ENCODE results near the gene SLC46A2. TPM values are rescaled to one million over a fixed set of nuclear protein-coding genes. Genes with fewer than 3 reads are reported as not detected.

The SLC46A2 gene
- polyA plus RNA-seq, 1 donor (not counting 4 experiments of a cell fraction or from before 2014, with no cell fraction given) = not detected

DNA sequence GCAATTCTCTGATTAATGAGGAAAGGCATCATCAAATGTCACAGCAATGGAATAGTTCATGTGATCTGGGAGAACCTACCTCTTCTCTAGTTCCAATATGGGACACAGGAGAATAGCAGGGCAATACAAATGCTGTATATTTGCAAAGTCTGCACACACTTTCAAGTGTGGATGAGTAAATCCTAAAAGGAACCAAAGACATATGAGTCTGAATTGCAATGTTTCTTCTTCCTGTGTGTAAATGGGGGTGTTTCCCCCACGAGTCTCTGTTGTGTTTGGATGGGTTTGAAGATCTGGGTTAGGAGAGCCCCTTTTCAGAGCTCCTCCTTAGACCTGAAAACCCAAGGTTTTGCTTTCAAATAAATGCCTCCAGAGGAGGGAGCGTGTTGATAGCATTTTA is 26.9 kb downstream of the SLC46A2 start:
- Histone ChIP-seq H3K27ac (ENCODE audit: control insufficient read depth, insufficient read depth, low read length) (no peak overlapping the region), H3K79me2 (ENCODE audit: control insufficient read depth, insufficient read depth, low read length) (no peaks in the 10 kb centered on the region), H3K36me3 (ENCODE audit: control insufficient read depth in 2 of 2, extremely low read depth in 1 of 2, insufficient read depth in 2 of 2, low read length in 2 of 2) (peaks cover 0 to 6% of the 10 kb centered on the region in 2 experiments), H3K27me3 (ENCODE audit: control insufficient read depth, extremely low read depth, insufficient read depth, low read length) (no peaks in the 10 kb centered on the region), H3K4me2 (ENCODE audit: control insufficient read depth, extremely low read depth, insufficient read depth, low read depth, low read length) (no peak overlapping the region), H3K9me1 (ENCODE audit: control insufficient read depth, extremely low read depth, insufficient read depth, low read length) (no peaks in the 10 kb centered on the region), H3K4me1 (ENCODE audit: control insufficient read depth, extremely low read depth, insufficient read depth, low read length) (peaks cover 6% of the 10 kb centered on the region), H3K4me3 (ENCODE audit: control insufficient read depth in 2 of 3, extremely low read depth in 1 of 3, insufficient read depth in 2 of 3, low read depth in 1 of 3, low read length in 3 of 3) (no peak overlapping the region), H4K20me1 (ENCODE audit: control insufficient read depth, extremely low read depth, insufficient read depth, low read length) (no peaks in the 10 kb centered on the region), H3K9ac (ENCODE audit: control insufficient read depth, extremely low read depth, insufficient read depth, low read length) (no peak overlapping the region), H3K9me3 (ENCODE audit: control insufficient read depth, low read depth, low read length) (no peaks in the 10 kb centered on the region), H2AFZ (ENCODE audit: control insufficient read depth, low read length) (no peak overlapping the region)
- TF ChIP-seq, protein P1, sequence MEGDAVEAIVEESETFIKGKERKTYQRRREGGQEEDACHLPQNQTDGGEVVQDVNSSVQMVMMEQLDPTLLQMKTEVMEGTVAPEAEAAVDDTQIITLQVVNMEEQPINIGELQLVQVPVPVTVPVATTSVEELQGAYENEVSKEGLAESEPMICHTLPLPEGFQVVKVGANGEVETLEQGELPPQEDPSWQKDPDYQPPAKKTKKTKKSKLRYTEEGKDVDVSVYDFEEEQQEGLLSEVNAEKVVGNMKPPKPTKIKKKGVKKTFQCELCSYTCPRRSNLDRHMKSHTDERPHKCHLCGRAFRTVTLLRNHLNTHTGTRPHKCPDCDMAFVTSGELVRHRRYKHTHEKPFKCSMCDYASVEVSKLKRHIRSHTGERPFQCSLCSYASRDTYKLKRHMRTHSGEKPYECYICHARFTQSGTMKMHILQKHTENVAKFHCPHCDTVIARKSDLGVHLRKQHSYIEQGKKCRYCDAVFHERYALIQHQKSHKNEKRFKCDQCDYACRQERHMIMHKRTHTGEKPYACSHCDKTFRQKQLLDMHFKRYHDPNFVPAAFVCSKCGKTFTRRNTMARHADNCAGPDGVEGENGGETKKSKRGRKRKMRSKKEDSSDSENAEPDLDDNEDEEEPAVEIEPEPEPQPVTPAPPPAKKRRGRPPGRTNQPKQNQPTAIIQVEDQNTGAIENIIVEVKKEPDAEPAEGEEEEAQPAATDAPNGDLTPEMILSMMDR (optimal IDR thresholded peaks at IDR 0.05 in 1 of 3, IDR thresholded peaks at IDR 0.05 in 1 of 3, conservative IDR thresholded peaks at IDR 0.05 in 1 of 3; ENCODE audit: extremely low read depth in 1 of 3, insufficient read depth in 2 of 3, low read length in 3 of 3) = no peak
- no peak for TF ChIP-seq EZH2 (IDR thresholded peaks at IDR 0.05; ENCODE audit: low read length)
- DNase-seq (ENCODE audit: low read depth, low spot score) = no peak
- no peak for FAIRE-seq
- dilution Hi-C loops (cut with MboI; ENCODE audit: extremely low pct_ligation_motif_present, low sequenced_read_pairs) = no loop called here

DNA sequence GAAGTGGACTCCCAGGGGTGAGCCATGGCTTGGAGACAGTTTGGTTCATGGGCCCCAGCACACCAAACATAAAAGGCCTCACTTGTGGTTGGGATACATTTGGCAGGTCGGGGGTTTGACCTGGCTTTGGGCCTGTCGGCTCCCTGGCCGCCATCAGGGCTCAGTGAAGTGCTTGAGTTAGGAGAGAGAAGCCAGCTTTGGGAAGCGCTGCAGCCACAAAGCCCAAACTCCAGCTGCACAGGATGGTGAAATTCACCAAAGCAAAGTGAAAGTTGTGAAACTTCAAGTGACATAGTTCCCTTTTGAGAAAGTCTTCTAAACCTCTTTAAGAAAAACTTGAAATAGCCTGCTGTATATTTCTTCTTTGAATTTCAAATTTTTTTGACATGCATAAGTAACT is 27.5 kb downstream of the SLC46A2 start:
- no peak for TF ChIP-seq EZH2 (IDR thresholded peaks at IDR 0.05; ENCODE audit: low read length)
- TF ChIP-seq, protein P1 (optimal IDR thresholded peaks at IDR 0.05 in 1 of 3, IDR thresholded peaks at IDR 0.05 in 1 of 3, conservative IDR thresholded peaks at IDR 0.05 in 1 of 3; ENCODE audit: extremely low read depth in 1 of 3, insufficient read depth in 2 of 3, low read length in 3 of 3) = no peak
- H3K9me3 ChIP-seq (ENCODE audit: control insufficient read depth, low read depth, low read length) = no peaks in the 10 kb centered on the region
- H3K79me2 ChIP-seq (ENCODE audit: control insufficient read depth, insufficient read depth, low read length) = no peaks in the 10 kb centered on the region
- FAIRE-seq = no peak
- no peak overlapping the region for H3K4me2 ChIP-seq (ENCODE audit: control insufficient read depth, extremely low read depth, insufficient read depth, low read depth, low read length)
- dilution Hi-C loops (cut with MboI; ENCODE audit: extremely low pct_ligation_motif_present, low sequenced_read_pairs) = no loop called here
- no peak for DNase-seq (ENCODE audit: low read depth, low spot score)
- no peak overlapping the region for H3K4me3 ChIP-seq (ENCODE audit: control insufficient read depth in 2 of 3, extremely low read depth in 1 of 3, insufficient read depth in 2 of 3, low read depth in 1 of 3, low read length in 3 of 3)
- no peaks in the 10 kb centered on the region for H3K9me1 ChIP-seq (ENCODE audit: control insufficient read depth, extremely low read depth, insufficient read depth, low read length)
- H4K20me1 ChIP-seq (ENCODE audit: control insufficient read depth, extremely low read depth, insufficient read depth, low read length) = no peaks in the 10 kb centered on the region
- peaks cover 0 to 6% of the 10 kb centered on the region in 2 experiments for H3K36me3 ChIP-seq (ENCODE audit: control insufficient read depth in 2 of 2, extremely low read depth in 1 of 2, insufficient read depth in 2 of 2, low read length in 2 of 2)
- no peak overlapping the region for H2AFZ ChIP-seq (ENCODE audit: control insufficient read depth, low read length)
- H3K9ac ChIP-seq (ENCODE audit: control insufficient read depth, extremely low read depth, insufficient read depth, low read length) = no peak overlapping the region
- H3K27ac ChIP-seq (ENCODE audit: control insufficient read depth, insufficient read depth, low read length) = no peak overlapping the region
- H3K27me3 ChIP-seq (ENCODE audit: control insufficient read depth, extremely low read depth, insufficient read depth, low read length) = no peaks in the 10 kb centered on the region
- peaks cover 5% of the 10 kb centered on the region for H3K4me1 ChIP-seq (ENCODE audit: control insufficient read depth, extremely low read depth, insufficient read depth, low read length)

Data from keratinocyte (primary cell).